GM12878 (cell line): ENCODE measurements around the gene BSND.

ENCODE experiments used
- CTCF ChIP-seq, 3 experiments: IDR thresholded peaks in 2 of 3; conservative IDR thresholded peaks in 1 of 3; 2 replicates each; pipeline ENCODE4 v1.5.1; 2011; ENCODE audit warnings: low read depth in 3 of 3, low read length in 3 of 3, mild to moderate bottlenecking in 3 of 3, control low read depth in 2 of 3, moderate library complexity in 2 of 3, inconsistent platforms in 1 of 3, mixed read lengths in 1 of 3; ENCODE audit not compliant: control insufficient read depth in 2 of 3, insufficient read depth in 1 of 3; ENCODE audit errors: extremely low read depth in 1 of 3
- POLR2A ChIP-seq: IDR thresholded peaks from 2 replicates; pipeline ENCODE4 v1.6.1; 2011; ENCODE audit warnings: low read depth, mild to moderate bottlenecking, low read length

DNA sequence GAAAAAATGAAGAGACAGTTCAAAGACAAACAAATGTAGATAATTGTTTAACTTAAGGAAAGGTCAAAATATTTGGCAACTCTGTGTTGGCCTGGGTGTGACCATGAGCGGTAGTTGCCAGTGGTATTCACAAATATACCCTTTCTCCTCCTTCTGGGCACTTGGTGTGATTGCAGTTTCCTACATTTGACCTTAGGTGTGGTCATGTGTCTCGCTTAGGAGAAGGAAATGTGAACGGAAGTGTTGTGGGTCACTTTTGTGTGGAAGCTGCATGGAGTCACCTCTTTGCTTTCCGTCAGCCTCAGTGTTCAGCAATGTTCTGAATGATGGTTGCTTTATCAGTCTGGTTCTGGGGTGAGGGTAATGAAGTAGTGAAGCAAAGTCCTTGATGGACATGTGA, 37.2 kb downstream of the BSND start:
- no peak for TF ChIP-seq POLR2A
- no peak for TF ChIP-seq CTCF (IDR thresholded peaks at IDR 0.05 in 2 of 3, conservative IDR thresholded peaks at IDR 0.05 in 1 of 3; ENCODE audit: control insufficient read depth in 2 of 3, extremely low read depth in 1 of 3, insufficient read depth in 1 of 3, low read depth in 3 of 3, low read length in 3 of 3)
